ENCODE measurements around the gene UBXN11. TPM values are rescaled to one million over a fixed set of nuclear protein-coding genes. Genes with fewer than 3 reads are reported as not detected.
A peak's percentile ranks its signal among the peaks of the same experiment; 100 is the strongest.

UBXN11 gene
- total RNA-seq, 2 experiments from 2014 or later: 30.5 to 31.7 TPM

DNA sequence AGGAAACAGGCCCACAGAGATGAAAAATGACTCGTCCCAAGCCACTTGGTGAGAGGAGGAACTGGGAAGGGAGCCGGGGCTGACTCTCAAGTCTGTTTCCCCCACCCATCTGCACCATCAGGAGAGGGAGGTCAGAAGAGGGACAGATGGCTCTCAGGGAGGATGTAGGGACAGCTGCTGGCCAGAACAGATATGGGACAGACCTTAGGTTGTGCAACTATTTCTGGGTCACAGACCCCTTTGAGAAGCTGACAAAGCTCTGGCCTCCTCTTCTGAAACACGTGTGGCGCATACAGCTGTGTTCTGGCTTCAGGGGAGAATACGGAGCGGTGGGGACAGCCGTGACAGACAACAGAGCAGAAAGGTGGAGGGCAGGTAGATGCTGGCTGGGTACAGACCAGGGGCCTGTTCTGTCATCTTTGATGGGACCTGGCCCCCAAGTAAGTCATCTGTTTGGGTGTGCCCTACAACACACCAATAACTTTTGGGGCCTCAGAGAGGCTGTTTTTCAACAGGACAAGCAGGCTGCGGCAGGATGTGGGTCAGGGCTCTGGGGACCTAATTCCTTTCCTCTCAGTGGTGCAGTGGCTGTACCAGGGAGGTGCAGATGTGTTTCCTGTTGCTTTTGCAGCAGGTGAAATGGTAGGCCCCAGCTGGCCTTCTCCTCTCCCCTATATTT is 19.3 kb downstream of the UBXN11 start:
- Mint-ChIP-seq H3K4me1 (peaks cover 91% of the 10 kb centered on the region), H3K4me3 (peak overlapping the region; percentile 61), H3K9me3 (peaks cover 2% of the 10 kb centered on the region), H3K27ac (peak overlapping the region; percentile 97), H3K27me3 (no peaks in the 10 kb centered on the region), H3K36me3 (peaks cover 41% of the 10 kb centered on the region)
- peak; percentile 75 for DNase-seq

DNA sequence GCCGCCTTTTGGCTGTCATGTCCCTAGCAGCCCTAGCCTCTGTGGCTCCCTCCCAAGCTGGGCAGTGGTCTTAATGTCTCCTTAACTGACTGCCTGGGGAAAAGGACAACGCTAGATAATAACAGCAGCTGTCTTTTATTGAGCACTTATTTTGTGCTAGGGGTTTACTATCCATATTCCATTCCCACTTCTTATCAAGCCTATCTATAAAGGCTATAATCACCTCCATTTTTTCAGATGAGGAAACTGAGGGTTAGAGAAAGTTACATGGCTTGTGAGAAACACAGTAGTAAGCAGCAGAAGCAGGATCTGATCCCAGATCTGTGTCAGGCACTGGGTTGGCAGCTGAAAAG is 20.4 kb downstream of the UBXN11 start:
- H3K36me3 Mint-ChIP-seq: peaks cover 45% of the 10 kb centered on the region

DNA sequence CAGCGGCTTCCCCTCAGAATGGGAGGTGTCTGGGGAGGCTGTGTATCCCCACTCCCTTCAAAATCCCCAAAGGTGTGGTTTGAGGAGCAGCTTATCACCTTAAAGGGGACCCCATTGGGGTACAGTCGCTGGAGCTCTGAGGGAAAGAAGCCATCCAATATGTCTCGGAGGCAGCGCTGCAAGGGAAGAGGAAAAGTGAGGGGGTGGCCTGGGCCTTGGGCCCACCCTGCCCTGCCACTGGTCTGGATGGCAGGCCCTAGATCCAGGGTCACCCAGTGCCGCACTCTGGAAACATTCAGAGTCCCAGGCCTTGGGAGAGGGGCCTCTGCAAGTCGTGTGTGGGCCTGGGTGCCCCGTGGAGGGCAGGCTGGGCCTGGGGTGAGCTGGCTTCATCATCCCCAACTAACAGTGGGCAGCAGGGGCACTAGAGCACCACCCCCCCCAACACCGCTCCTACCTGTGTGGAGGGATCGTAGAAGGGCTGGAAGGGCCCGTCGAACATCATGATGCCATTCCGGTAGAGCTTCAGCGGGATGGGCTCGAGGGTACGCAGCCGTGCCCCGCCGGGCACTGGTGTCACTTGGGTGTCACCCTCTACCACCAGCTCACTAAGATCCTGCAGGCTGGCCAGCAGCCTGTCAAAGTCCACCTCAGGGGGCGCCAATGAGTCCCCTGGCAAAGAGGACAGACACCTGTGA is 20.9 kb downstream of the UBXN11 start:
- H3K4me3 Mint-ChIP-seq: no peak overlapping the region

More for the DNA sequence above, 20.4 kb downstream of the UBXN11 start:
- no peak overlapping the region for H3K4me3 Mint-ChIP-seq
- peak overlapping the region; percentile 97 for H3K27ac Mint-ChIP-seq
- H3K4me1 Mint-ChIP-seq: peaks cover 91% of the 10 kb centered on the region
- no peaks in the 10 kb centered on the region for H3K27me3 Mint-ChIP-seq
- no peak for DNase-seq
- peaks cover 2% of the 10 kb centered on the region for H3K9me3 Mint-ChIP-seq

DNA sequence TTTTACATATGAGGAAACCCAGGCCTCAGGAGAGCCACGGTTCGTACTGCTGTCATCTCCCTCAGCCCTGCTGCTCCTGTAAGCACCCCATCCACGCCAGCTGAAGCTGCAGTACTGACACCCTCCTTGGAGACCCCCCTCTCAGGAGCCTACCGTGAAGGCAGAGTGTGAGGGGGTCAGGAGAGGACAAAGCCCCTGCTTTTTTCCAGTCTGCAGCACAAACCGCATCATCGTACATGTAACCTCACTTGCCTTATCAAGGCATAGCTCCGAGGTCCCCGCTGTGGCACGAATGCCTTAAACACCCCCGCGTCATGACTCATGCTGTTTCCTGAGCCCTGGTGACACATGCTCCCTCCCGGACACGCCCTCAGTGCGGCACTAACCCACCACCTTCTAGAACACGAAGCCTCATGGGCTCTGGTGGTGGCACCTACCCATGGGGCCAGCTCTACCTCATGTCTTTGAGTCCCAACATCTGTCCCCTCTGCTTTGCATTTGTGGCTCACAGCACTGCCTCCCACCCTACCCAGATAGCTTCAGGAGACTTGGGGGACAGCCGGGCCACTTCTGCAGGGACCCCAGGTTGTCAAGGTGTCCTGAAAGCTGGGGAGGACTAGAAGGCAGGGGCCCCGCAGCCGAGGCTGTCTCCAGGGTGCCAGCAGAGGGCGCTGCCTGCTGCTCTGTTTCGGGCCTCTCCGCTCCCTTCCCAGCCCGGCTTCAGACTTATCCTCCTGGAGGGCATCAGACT is 21.7 kb downstream of the UBXN11 start:
- Mint-ChIP-seq H3K36me3 (peaks cover 46% of the 10 kb centered on the region), H3K9me3 (peaks cover 2% of the 10 kb centered on the region), H3K27ac (peak overlapping the region; percentile 99), H3K27me3 (no peaks in the 10 kb centered on the region), H3K4me1 (peaks cover 82% of the 10 kb centered on the region), H3K4me3 (peak overlapping the region; percentile 84)
- peak; percentile 95 for DNase-seq

More for the DNA sequence above, 20.9 kb downstream of the UBXN11 start:
- Mint-ChIP-seq H3K4me1 (peaks cover 89% of the 10 kb centered on the region), H3K27me3 (no peaks in the 10 kb centered on the region), H3K9me3 (peaks cover 2% of the 10 kb centered on the region), H3K36me3 (peaks cover 49% of the 10 kb centered on the region), H3K27ac (peak overlapping the region; percentile 99)
- peak; percentile 55 for DNase-seq

DNA sequence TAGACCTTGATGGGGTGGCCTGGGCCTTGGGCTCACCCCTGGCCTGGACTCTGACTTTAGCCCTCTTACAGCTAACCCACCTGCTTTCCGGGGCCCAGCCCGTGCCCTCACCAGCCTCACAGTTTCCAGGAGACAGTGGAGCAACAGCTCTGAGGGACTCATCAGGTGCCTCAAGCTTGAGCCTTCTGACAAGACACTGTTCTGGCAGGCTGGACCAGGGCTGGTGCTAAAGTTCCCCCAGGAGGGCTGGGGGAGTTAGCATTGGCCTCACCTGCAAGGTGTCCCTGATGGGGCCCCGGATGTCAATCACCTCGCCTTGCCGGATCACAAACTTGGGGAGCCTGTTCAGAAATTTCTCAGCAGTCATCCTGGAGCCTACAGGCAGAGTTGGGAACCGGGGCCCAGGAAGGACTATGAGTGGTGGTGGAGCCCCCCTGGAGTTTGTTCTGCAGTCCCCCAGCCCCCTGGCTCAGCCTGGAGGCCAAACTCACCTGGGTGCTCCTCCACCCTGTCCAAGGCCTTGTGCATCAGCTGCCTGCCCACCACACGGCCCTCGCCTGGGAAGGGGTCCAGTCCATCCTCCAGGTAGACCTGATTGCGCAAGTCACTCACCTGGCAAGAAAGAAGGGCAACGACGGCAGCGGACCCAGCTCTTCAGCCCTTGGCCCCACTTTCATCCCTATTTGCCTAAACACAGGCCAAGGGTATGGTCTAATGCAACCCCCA is 22.4 kb downstream of the UBXN11 start:
- peaks cover 53% of the 10 kb centered on the region for H3K36me3 Mint-ChIP-seq
- no peak for DNase-seq
- H3K9me3 Mint-ChIP-seq: peaks cover 2% of the 10 kb centered on the region
- peak overlapping the region; percentile 84 for H3K4me3 Mint-ChIP-seq
- H3K4me1 Mint-ChIP-seq: peaks cover 78% of the 10 kb centered on the region
- no peaks in the 10 kb centered on the region for H3K27me3 Mint-ChIP-seq
- peak overlapping the region; percentile 99 for H3K27ac Mint-ChIP-seq

DNA sequence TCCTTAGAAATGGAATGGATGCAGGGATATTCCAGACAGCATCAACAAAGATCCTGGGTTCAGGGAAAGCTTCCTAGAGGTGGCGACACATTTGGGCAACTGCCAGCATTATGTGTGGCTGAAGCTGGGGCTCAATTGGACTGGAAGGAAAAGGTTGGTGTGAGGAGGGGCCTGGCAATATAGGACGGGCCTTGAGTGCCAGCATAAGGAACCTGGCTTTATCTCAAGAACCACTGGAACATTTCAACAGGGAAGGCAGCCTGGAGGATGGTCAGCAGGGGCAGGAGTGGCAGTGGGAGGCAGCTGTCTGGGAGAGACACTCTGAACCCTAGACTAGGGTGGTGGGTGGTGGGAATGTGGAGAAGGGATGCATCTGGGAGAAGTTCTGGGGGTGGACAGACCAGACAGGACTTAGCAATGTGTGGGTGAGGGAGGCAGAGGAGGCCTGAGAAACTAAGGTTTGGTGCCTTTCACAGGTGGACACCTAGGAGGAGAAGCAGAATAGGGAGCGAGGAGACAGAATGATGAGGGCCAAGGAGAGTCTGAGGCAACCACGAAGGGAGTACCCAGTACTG is 23.1 kb downstream of the UBXN11 start:
- peak overlapping the region; percentile 99 for H3K27ac Mint-ChIP-seq
- peaks cover 58% of the 10 kb centered on the region for H3K36me3 Mint-ChIP-seq
- H3K4me3 Mint-ChIP-seq: peak overlapping the region; percentile 84
- no peak for DNase-seq
- H3K27me3 Mint-ChIP-seq: no peaks in the 10 kb centered on the region
- H3K9me3 Mint-ChIP-seq: peaks cover 2% of the 10 kb centered on the region
- peaks cover 78% of the 10 kb centered on the region for H3K4me1 Mint-ChIP-seq

DNA sequence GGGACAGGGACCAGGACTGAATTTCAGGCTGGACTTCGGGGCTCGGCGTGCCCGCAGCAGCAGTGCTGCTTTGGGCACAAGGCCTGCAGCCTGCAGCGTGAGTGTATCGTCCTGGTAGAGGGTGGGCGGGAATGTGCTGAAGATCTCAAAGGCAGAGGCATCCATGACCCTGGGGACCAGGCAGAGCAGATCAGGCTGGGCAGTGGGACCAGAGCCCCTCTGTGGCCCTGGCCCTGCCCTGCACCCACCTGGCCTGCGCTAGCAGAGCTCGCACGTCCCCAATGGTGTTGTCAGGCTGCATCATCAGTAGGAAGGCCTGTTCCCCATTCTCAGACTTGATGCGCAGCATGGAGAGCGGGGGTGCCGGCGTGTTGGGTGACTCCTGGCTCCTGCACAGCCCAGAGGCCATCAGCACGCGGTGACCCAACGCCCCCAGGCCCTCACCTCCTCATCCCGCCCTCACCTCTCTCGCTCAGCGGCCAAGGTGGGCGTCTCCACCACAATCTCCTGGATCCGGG is 24.0 kb downstream of the UBXN11 start:
- Mint-ChIP-seq H3K9me3 (peaks cover 2% of the 10 kb centered on the region), H3K36me3 (peaks cover 66% of the 10 kb centered on the region), H3K4me1 (peaks cover 78% of the 10 kb centered on the region), H3K27ac (peak overlapping the region; percentile 99), H3K4me3 (peak overlapping the region; percentile 84), H3K27me3 (no peaks in the 10 kb centered on the region)
- no peak for DNase-seq

DNA sequence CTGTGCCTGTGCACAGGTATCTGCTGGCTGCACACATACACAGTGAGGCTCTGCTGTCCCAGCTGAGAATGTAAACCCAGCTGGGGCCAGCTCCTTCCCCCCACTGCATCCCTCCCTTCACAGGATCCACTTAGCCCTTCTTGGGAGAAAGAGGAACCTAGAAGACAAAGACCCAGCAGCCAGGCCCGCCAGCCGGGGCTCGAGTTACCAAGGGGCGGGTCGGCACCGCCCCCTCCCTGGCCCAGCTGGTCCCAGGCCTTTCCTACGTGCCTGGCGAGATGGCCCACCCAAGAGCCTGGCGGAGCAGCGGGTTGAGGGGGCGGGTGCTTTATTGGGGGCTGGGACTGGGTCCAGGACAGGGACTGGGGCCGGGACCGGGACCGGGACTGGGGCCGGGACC is 24.5 kb downstream of the UBXN11 start:
- H3K4me3 Mint-ChIP-seq: peak overlapping the region; percentile 91
- peaks cover 2% of the 10 kb centered on the region for H3K9me3 Mint-ChIP-seq
- H3K36me3 Mint-ChIP-seq: peaks cover 68% of the 10 kb centered on the region
- H3K27me3 Mint-ChIP-seq: no peaks in the 10 kb centered on the region
- peaks cover 78% of the 10 kb centered on the region for H3K4me1 Mint-ChIP-seq
- DNase-seq: no peak
- H3K27ac Mint-ChIP-seq: peak overlapping the region; percentile 99

DNA sequence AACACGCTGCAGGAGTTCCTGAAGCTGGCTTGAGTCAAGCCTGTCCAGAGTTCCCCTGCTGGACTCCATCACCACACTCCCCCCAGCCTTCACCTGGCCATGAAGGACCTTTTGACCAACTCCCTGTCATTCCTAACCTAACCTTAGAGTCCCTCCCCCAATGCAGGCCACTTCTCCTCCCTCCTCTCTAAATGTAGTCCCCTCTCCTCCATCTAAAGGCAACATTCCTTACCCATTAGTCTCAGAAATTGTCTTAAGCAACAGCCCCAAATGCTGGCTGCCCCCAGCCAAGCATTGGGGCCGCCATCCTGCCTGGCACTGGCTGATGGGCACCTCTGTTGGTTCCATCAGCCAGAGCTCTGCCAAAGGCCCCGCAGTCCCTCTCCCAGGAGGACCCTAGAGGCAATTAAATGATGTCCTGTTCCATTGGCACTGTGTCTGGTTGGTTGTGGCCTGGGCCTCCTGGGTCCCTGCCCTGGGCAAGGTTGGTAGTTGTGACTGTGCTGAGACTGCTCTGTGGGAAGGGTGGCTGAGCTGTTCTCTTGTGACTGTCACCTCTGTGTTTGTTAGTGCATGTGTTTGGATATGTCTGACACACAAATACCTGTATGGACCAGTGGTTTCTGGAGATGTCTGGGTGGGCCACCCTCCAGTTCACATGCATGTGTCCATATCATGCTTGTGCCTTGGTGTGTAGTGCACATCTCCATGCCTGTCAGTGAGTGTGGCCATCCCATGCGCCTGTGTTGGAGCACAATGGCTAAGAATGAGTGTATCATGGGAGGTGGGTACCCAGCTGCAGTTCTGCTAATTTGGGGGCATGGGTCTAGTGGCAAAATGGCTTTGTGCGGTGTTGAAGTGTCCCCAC is 25.1 kb downstream of the UBXN11 start:
- DNase-seq: no peak
- Mint-ChIP-seq H3K9me3 (peaks cover 2% of the 10 kb centered on the region), H3K36me3 (peaks cover 72% of the 10 kb centered on the region)

DNA sequence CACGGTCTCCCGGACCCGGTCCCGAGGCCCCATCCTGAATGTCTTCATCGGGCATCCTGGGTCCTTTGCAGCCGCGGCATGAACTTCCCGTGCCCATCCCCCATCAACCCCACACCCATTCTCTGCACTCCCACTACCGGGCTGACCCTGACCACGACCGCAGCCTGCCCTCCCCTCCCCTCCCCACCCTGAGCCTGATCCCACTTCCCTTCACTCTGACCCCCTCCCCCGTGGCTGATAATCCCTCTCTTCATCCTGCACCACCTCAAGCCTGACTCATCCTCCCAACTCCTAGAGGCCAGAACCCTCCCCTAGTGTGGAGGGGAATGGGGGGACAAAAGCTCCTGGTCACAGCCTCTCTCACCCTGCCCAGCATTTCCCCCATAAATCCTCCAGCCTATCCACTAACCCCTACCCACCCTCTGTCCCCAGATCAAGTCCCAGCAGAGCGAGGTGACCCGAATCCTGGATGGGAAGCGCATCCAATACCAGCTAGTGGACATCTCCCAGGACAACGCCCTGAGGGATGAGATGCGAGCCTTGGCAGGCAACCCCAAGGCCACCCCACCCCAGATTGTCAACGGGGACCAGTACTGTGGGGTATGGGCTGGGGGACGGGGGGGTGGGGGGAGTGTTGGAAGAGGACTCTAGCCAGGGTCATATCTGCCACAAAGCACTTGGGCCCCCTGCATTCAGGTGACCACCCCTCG is 25.9 kb downstream of the UBXN11 start:
- no peak for DNase-seq
- H3K27ac Mint-ChIP-seq: peak overlapping the region; percentile 99
- peak overlapping the region; percentile 91 for H3K4me3 Mint-ChIP-seq
- no peaks in the 10 kb centered on the region for H3K27me3 Mint-ChIP-seq
- H3K4me1 Mint-ChIP-seq: peaks cover 83% of the 10 kb centered on the region
- peaks cover 73% of the 10 kb centered on the region for H3K36me3 Mint-ChIP-seq
- H3K9me3 Mint-ChIP-seq: peaks cover 2% of the 10 kb centered on the region

More for the DNA sequence above, 25.1 kb downstream of the UBXN11 start:
- peaks cover 78% of the 10 kb centered on the region for H3K4me1 Mint-ChIP-seq
- H3K27me3 Mint-ChIP-seq: no peaks in the 10 kb centered on the region
- peak overlapping the region; percentile 99 for H3K27ac Mint-ChIP-seq
- H3K4me3 Mint-ChIP-seq: peak overlapping the region; percentile 91

DNA sequence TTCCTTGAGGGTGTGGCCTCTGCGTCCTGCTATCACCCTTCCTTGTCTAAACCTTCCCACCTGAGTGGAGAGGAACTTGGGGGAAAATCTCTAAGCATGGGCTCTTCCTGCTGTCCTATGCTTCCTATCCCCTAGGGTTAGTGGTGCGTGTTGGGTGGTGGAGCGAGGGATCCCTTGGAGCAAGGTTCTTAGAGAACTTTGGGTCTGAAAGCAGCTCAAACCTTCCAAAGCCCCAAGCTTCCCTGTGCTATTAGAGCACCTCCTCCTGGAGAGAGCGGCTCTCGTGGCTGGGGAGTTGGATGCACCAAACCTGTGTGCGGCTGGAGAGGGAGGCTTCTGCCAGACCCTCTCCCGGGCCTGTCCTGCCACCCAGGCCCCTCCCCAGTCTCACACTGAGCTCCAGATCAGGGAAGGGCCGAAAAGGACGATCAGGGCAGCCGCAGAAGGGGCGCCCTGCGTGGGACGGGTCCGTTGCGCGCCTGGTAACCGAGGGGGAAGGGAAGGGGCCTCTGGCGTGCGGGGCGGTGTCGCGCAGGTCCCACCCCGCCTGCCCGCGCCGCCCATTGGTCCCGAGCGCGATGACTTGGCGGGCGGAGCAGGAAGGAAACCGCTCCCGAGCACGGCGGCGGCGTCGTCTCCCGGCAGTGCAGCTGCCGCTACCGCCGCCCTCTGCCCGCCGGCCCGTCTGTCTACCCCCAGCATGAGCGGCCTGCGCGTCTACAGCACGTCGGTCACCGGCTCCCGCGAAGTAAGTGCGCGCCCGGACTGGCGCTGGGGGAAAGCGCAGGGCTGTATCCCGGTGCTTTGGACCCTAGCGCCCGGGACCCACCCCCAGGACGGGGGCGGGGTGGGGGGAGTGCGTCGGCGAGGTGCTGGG is 26.7 kb downstream of the UBXN11 start, which contains the start of gene SH3BGRL3:
Gene SH3BGRL3, plus strand, starts transcription at position 631 of the 877 bp plus-strand sequence. Its CDS starts 70 bp downstream, at position 701.
- Mint-ChIP-seq H3K4me1 (peaks cover 82% of the 10 kb centered on the region), H3K36me3 (peaks cover 66% of the 10 kb centered on the region), H3K27me3 (no peaks in the 10 kb centered on the region), H3K9me3 (no peaks in the 10 kb centered on the region), H3K27ac (peak within 1 kb of the TSS; percentile 99), H3K4me3 (peak within 1 kb of the TSS; percentile 91)
- peak; percentile 92 for DNase-seq

DNA sequence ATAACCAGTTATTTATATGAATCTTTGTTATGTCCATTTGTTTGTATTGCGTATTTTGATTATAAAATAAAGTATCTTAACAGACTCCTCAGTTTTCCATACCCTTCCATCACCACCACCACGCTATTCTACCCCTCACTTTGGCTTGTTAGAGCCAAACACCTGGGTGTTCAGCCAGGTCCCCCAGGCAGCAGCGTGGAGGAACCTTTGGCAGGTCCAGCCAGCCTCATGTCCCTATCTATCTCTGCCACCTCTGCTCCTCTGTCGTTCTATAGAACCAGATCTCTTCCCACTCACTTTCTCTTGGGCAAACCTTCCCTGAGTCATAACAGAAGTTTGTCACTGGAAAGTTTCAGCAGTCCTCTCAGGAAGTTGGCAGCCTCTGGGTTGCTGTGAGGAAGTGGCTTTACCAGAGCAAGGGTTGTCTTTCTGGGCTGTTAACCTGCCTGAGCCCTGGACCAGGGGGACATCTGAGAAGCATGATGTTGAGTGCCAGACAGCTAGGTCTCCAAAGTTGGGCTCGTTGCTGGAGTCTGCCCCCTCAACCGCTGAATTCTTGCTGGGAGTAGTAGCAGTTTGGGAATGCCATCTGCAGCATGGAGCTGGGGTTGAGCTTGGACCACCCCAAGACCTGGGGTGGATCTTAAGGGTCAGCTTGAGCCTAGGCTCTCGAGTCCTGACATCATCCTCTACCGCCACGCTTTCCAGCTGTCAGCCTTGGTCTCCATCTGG is 27.5 kb downstream of the UBXN11 start:
- H3K4me1 Mint-ChIP-seq: peaks cover 80% of the 10 kb centered on the region
- H3K27me3 Mint-ChIP-seq: no peaks in the 10 kb centered on the region
- peaks cover 62% of the 10 kb centered on the region for H3K36me3 Mint-ChIP-seq
- H3K9me3 Mint-ChIP-seq: no peaks in the 10 kb centered on the region
- H3K4me3 Mint-ChIP-seq: peak overlapping the region; percentile 91
- DNase-seq: peak; percentile 53
- peak overlapping the region; percentile 96 for H3K27ac Mint-ChIP-seq

Measured in activated naive CD8-positive, alpha-beta T cell treated with anti-CD3 and anti-CD28 coated beads for 36 hours (primary cell).